Gastroesophageal sphincter (tissue), 4 donors: ENCODE data around the gene HDAC6. TPM values are rescaled to one million over a fixed set of nuclear protein-coding genes. Genes with fewer than 3 reads are reported as not detected.

ENCODE experiments used
- ATAC-seq: fragments of 150-250 bp; one replicate; pipeline ENCODE4 v1.9.1; 2016; ENCODE audit warnings: mild to moderate bottlenecking, moderate library complexity
- H3K27ac ChIP-seq, 4 donors: fragments of 200-600 bp; sonication (generic) in 3 of 4; 1 replicate in 3 of 4; 2 replicates in 1 of 4; pipeline ENCODE4 v1.5.1; 2016 to 2019
- H3K27me3 ChIP-seq: fragments of 200-600 bp; sonication (generic); one replicate; pipeline ENCODE4 v1.5.1; 2019
- H3K36me3 ChIP-seq, 2 donors: fragments of 200-600 bp; sonication (generic); one replicate each; pipeline ENCODE4 v1.5.1; 2019; ENCODE audit warnings: control low read depth in 1 of 2
- H3K4me1 ChIP-seq, 3 donors: fragments of 200-600 bp; sonication (generic); 1 replicate in 2 of 3; 2 replicates in 1 of 3; pipeline ENCODE4 v1.5.1; 2016 to 2019; ENCODE audit warnings: control low read depth in 2 of 3
- H3K4me3 ChIP-seq, 2 donors: fragments of 200-600 bp; sonication (generic); one replicate each; pipeline ENCODE4 v1.5.1; 2019; ENCODE audit warnings: mild to moderate bottlenecking in 1 of 2, moderate library complexity in 1 of 2
- H3K9me3 ChIP-seq, 3 donors: fragments of 200-600 bp; sonication (generic); one replicate each; pipeline ENCODE4 v1.5.1; 2017 to 2019; ENCODE audit warnings: control low read depth in 2 of 3
- EP300 ChIP-seq: sonication (generic); formaldehyde crosslinking; IDR thresholded peaks from one replicate; pipeline ENCODE4 v1.6.1; 2017; ENCODE audit warnings: antibody characterized with exemption, mild to moderate bottlenecking
- POLR2A ChIP-seq, 2 donors: fragments of 450-650 bp; IDR thresholded peaks; one replicate each; pipeline ENCODE4 v1.6.1; 2017; ENCODE audit warnings: antibody characterized with exemption in 2 of 2, mild to moderate bottlenecking in 2 of 2, moderate library complexity in 1 of 2
- POLR2AphosphoS5 ChIP-seq: sonication (generic); formaldehyde crosslinking; IDR thresholded peaks from one replicate; pipeline ENCODE4 v1.6.1; 2017; ENCODE audit warnings: antibody characterized with exemption
- WGBS, 2 donors: methylation state at CpG; one replicate each; pipeline ENCODE4 v1.1.5; 2018; ENCODE audit warnings: low coverage in 1 of 2; 5-methylcytosine and 5-hydroxymethylcytosine counted together
- total RNA-seq, 4 donors: library from RNA; depleted of rRNA; stranded (reverse); fragments of >200 nt; gene quantifications; one replicate each; pipeline ENCODE4 v1.1.0, GENCODE V29; 2016
- TF ChIP-seq, protein P1 (sequence below), 4 experiments: fragments of 200-600 bp in 2 of 4; fragments of 450-650 bp in 2 of 4; sonication (generic) in 1 of 4; IDR thresholded peaks; one replicate each; pipeline ENCODE4 v1.5.1; 2017 to 2019; ENCODE audit warnings: antibody characterized with exemption in 4 of 4, mild to moderate bottlenecking in 2 of 4, moderate library complexity in 2 of 4

Gene HDAC6
- total RNA-seq, 4 donors from 2014 or later = 50.7 to 66.8 (median 56.9) TPM

DNA sequence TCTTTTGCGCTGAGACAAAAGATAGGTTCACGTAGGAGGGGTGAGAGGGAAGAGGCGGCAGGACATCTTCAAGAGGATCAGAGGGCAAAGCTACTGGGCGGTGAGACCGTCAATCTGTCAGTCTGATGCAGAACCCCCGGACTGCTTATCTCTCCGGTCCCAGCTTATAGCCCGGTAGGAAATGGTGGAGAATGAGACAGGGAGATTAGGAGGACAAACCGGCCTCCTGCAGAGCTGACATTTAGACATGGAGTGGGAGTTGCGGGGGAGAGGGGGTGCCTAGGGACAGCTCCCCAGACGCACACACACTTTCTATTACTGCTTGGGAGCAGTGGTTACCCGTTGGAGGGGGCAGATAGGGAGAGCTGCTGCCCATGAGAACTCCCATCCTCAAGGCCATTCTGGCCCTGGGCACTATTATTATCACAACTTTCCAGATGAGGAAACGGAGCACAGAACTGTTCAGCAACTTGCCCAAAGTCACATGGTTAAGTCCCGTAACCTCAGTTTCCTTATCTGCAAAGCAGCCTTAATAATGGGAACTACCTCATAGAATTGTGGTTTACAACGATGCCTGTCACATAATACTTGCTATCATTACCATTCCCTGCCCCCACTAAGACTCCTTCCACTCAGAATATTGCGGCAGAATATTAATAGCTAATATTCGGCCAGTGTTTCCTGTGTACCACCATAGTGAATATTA lies 1.1 kb upstream of the HDAC6 start:
- H3K9me3 ChIP-seq = no peaks in the 10 kb centered on the region
- peaks cover 0 to 16% (median 0%) of the 10 kb centered on the region in 3 donors for H3K4me1 ChIP-seq
- H3K27ac ChIP-seq = peak overlapping the region; percentile 76 to 91 (median 88)
- peak overlapping the region; percentile 52 to 62 for H3K4me3 ChIP-seq
- 27 to 47% methylated on average over 2 to 5 of the region's 17 CpGs for WGBS, 2 donors
- TF ChIP-seq POLR2A (IDR thresholded peaks at IDR 0.05) (no peak), EP300 (no peak), POLR2AphosphoS5 (no peak)
- TF ChIP-seq, protein P1, sequence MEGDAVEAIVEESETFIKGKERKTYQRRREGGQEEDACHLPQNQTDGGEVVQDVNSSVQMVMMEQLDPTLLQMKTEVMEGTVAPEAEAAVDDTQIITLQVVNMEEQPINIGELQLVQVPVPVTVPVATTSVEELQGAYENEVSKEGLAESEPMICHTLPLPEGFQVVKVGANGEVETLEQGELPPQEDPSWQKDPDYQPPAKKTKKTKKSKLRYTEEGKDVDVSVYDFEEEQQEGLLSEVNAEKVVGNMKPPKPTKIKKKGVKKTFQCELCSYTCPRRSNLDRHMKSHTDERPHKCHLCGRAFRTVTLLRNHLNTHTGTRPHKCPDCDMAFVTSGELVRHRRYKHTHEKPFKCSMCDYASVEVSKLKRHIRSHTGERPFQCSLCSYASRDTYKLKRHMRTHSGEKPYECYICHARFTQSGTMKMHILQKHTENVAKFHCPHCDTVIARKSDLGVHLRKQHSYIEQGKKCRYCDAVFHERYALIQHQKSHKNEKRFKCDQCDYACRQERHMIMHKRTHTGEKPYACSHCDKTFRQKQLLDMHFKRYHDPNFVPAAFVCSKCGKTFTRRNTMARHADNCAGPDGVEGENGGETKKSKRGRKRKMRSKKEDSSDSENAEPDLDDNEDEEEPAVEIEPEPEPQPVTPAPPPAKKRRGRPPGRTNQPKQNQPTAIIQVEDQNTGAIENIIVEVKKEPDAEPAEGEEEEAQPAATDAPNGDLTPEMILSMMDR (IDR thresholded peaks at IDR 0.05) = no peak
- no peak for ATAC-seq
- H3K36me3 ChIP-seq = peaks cover 0 to 16% of the 10 kb centered on the region in 2 donors
- no peaks in the 10 kb centered on the region for H3K27me3 ChIP-seq

- ATAC-seq = peak; percentile 70
- 0 to 27% methylated on average over 9 to 13 of the region's 40 CpGs for WGBS, 2 donors
- TF ChIP-seq, protein P1 (IDR thresholded peaks at IDR 0.05) = peak in 1 of 4 experiments; percentile 10
- TF ChIP-seq POLR2A (IDR thresholded peaks at IDR 0.05) (peak; percentile 24 to 68), POLR2AphosphoS5 (peak; percentile 2), EP300 (no peak)
Measured at GRCh38 chrX:48802089-48802904, 430 bp downstream of the HDAC6 start.

DNA sequence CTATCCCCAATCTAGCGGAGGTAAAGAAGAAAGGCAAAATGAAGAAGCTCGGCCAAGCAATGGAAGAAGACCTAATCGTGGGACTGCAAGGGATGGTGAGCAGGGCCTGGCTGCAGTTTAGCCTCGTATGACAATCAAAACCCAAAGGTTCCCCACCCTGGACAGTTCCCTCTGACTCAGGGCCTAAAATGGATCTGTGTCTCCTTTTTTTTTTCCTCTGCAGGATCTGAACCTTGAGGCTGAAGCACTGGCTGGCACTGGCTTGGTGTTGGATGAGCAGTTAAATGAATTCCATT lies 986 bp downstream of the HDAC6 start:
- ATAC-seq = no peak
- H3K4me1 ChIP-seq = peaks cover 0 to 16% (median 0%) of the 10 kb centered on the region in 3 donors
- 21% methylated on average over 4 of the region's 4 CpGs; no CpG with 5 or more reads in 1 of the 2 donors for WGBS, 2 donors
- H3K27ac ChIP-seq = peak overlapping the region; percentile 91 to 98 (median 95)
- H3K9me3 ChIP-seq = no peaks in the 10 kb centered on the region
- peaks cover 0 to 30% of the 10 kb centered on the region in 2 donors for H3K36me3 ChIP-seq
- no peaks in the 10 kb centered on the region for H3K27me3 ChIP-seq
- TF ChIP-seq POLR2AphosphoS5 = no peak
- TF ChIP-seq, protein P1 (IDR thresholded peaks at IDR 0.05) = no peak
- no peak for TF ChIP-seq POLR2A (IDR thresholded peaks at IDR 0.05)
- TF ChIP-seq EP300 = no peak
- peak overlapping the region; percentile 47 to 59 for H3K4me3 ChIP-seq

More at GRCh38 chrX:48802089-48802904, 430 bp downstream of the HDAC6 start:
- Histone ChIP-seq H3K36me3 (peaks cover 0 to 25% of the 10 kb centered on the region in 2 donors), H3K4me1 (peaks cover 0 to 16% (median 0%) of the 10 kb centered on the region in 3 donors), H3K4me3 (peak overlapping the region; percentile 47 to 59), H3K27me3 (no peaks in the 10 kb centered on the region), H3K9me3 (no peaks in the 10 kb centered on the region), H3K27ac (peak overlapping the region; percentile 91 to 98 (median 95))

DNA sequence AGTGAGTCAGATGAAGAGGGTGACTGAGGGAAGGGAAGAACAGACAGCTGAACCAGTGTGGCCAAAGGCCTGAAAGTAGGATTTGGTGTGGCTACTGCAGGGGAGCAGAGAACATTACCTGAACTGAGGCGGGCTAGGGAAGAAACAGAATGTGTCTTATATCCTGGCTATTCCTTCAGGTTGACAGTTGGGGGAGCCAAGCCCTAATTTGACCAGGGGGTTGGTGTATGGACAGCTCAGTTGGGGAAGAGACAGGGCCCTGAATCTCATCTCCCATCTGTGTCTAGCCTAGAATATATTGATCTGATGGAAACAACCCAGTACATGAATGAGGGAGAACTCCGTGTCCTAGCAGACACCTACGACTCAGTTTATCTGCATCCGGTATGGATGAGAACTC lies 4.2 kb downstream of the HDAC6 start:
- Histone ChIP-seq H3K36me3 (peaks cover 0 to 52% of the 10 kb centered on the region in 2 donors), H3K4me3 (no peak overlapping the region), H3K27me3 (no peaks in the 10 kb centered on the region), H3K4me1 (peaks cover 0 to 9% (median 0%) of the 10 kb centered on the region in 3 donors), H3K9me3 (no peaks in the 10 kb centered on the region), H3K27ac (no peak overlapping the region)
- TF ChIP-seq POLR2AphosphoS5 = no peak
- TF ChIP-seq, protein P1 (IDR thresholded peaks at IDR 0.05) = no peak
- TF ChIP-seq EP300 = no peak
- no peak for TF ChIP-seq POLR2A (IDR thresholded peaks at IDR 0.05)
- WGBS, 2 donors = 50% methylated on average over 1 of the region's 4 CpGs; no CpG with 5 or more reads in 1 of the 2 donors
- no peak for ATAC-seq
